ENCODE measurements around the gene MIPEP. TPM values are rescaled to one million over a fixed set of nuclear protein-coding genes. Genes with fewer than 3 reads are reported as not detected.

The MIPEP gene
- total RNA-seq, 4 donors from 2014 or later, result 9.2 to 21.4 (median 18.3) TPM

DNA sequence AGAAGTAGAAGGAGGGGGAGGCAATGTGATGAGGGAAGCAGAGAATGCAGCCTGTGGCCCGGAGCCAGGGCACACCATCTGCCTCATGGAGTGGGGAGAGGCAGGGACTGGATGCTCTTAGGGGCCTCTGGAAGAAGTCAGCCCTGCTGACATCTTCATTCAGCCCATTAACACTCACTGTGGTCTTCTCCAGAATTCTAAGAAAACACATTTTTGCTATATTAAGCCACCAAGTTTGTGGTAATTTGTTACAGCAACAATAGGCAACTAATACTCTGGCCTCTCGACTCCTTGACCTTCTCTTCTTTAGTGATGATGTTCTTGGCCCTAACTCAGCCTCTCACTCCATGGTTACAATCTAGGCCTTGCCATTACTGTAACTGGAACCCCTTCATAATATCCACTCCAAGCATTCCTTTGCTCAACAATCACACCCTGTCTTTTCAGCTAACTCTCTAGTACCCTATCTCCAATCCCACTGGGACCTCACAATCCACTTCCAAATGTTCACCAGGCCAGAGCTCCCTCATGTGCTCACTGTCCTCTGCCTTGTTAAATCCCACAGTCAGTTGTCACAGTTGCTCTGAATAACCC is 98.5 kb downstream of the MIPEP start:
- TF ChIP-seq, protein P1, sequence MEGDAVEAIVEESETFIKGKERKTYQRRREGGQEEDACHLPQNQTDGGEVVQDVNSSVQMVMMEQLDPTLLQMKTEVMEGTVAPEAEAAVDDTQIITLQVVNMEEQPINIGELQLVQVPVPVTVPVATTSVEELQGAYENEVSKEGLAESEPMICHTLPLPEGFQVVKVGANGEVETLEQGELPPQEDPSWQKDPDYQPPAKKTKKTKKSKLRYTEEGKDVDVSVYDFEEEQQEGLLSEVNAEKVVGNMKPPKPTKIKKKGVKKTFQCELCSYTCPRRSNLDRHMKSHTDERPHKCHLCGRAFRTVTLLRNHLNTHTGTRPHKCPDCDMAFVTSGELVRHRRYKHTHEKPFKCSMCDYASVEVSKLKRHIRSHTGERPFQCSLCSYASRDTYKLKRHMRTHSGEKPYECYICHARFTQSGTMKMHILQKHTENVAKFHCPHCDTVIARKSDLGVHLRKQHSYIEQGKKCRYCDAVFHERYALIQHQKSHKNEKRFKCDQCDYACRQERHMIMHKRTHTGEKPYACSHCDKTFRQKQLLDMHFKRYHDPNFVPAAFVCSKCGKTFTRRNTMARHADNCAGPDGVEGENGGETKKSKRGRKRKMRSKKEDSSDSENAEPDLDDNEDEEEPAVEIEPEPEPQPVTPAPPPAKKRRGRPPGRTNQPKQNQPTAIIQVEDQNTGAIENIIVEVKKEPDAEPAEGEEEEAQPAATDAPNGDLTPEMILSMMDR (IDR thresholded peaks at IDR 0.05; ENCODE audit: low read depth), result no peak

DNA sequence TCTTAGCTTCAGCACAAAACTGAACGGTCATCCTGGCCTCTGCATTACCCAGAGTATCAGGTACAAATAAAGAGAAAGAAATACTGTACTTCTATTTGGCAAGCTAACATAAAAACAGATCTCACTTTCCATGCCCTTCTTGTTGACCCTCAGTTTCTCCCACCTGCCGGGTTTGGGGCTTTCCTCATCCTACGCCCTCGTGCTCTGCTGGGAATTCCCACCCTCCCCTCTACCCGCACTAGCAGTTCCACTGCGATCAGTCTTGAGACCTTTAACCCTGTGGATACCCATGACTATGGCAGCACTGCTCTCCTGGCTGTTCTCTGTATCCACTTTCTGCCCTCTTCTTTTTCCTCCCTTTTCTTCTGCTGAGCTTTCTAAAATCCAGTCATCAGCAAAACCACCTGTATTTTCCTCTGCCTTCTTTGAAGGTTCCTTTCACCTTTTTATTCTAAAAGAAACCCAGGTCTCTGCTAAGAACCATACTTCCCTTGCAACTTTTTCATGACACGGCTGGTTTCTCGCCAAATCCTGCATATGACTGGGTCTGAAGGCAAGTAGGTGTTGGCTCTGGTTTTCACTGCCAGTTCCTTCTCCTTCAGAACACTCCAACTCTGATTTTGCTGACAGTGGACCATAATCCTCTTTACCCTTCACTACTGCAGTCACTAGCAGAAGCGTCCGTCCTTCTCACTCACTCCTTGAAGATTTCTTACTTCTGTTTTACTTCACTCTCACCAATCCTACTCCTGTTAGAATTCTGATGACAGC is 99.4 kb downstream of the MIPEP start:
- TF ChIP-seq, protein P1 (IDR thresholded peaks at IDR 0.05; ENCODE audit: low read depth), result no peak

DNA sequence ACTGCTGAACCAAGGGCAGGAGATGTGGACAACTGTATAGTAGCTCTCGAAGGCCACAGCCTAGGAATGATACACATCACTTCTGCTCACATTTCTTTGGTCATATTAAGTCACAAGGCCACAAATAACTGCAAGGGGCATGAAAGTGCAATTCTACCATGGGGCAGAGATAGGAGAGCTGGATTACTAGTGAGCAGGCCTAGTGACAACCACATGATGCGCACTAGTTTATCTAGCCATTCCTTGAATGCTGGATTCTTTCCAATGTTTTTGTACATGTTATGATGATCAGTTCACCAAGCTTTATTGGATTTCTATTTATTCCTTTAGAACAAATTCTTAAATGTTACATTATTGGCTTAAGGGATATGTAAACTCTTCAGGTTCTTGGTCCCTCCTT is 100.7 kb downstream of the MIPEP start:
- TF ChIP-seq, protein P1 (IDR thresholded peaks at IDR 0.05; ENCODE audit: low read depth), result no peak

DNA sequence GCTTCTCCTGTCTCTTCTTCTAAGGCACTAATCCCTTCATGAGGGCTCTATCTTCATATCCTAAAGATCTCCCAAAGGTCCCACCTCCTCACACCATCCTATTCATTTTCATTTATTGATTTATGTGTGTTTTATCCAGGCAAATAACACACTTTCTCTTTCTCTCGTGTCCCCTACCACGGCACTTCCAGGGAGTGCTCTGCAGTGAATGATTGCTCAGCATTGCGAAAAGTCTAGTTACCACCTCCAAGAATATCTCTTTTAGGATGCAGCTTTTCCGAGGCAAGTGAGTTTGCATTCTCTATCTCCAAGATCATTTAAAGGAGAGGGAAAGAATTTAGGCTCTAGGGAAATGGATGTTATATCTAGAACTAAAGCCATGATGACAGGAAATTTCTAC is 101.7 kb downstream of the MIPEP start:
- TF ChIP-seq, protein P1 (IDR thresholded peaks at IDR 0.05; ENCODE audit: low read depth), result no peak

DNA sequence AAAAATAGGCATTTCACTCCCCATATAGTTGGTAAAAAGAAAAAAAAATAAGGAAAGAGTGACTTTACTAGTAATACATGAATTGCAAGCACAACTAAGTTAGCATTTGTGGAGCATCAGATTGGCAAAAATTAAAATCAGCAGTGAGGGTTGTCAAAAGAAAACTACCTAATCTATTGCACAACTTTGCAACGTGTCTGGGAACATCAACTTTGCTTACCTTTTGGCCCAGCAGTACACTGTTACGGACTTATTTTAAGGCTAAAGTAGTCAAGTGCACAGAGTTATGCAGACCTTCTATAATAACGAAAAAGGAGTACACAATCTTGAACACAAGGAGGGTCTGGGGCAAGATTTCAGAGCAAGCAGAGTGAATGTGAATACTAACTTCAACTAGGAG is 102.6 kb downstream of the MIPEP start:
- TF ChIP-seq, protein P1 (IDR thresholded peaks at IDR 0.05; ENCODE audit: low read depth), result no peak

DNA sequence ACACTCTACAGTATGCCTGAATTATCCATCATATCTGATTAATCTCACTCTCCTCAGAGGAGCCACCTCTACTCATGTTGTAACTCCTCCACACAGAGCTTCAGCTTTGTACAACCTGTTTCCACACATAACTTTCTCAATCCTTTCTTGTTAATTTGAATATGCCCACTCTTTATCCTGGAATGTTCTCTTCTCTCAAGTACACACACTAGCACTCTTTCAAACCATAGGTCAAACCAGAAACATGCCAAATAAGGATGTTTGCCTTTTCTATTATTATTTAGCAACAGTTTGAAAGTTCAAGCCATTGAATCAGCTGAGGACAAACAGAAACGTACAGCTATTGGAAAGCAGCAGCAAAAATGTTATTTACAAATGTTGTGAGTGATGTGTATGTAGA is 110.3 kb downstream of the MIPEP start:
- TF ChIP-seq, protein P1 (IDR thresholded peaks at IDR 0.05; ENCODE audit: low read depth), result no peak

DNA sequence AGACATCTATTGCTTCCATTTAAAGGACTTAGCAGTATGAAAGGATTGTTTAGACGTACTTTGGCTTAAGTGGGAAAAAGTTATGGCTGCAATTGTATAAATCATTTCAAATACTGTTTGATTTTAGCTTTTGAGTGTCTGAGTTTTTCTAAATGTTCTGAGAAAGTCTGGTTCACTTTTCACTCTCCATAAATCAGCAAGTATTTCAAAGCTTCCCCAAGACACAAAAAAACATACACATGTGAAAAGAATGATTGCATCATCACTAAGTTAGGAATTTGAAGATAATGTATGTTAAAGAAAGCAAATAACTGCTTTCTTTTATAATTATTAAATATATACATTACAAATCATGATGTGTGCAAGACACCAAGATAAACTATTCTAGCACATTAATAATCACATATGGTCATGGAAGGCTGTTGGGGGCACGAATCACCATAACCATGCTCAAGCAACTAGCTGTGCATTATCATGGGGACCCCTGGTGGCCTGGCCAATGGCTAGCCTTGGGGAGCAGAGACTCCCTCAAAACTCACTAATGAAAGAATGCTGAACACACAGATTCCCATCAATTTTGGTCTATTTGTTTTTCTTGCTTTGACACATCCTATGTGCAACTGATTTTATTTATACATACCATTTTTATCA is 111.1 kb downstream of the MIPEP start:
- TF ChIP-seq, protein P1 (IDR thresholded peaks at IDR 0.05; ENCODE audit: low read depth), result no peak

Data from subcutaneous adipose tissue (tissue), 4 donors.